Neural progenitor cell (in vitro differentiated cells): ENCODE data around the gene ALG1.

ENCODE experiments used
- EZH2phosphoT487 ChIP-seq: fragments of 200-600 bp; sonication (generic); IDR thresholded peaks from 2 replicates; pipeline ENCODE4 v1.6.1; 2017; ENCODE audit warnings: antibody characterized with exemption
- TF ChIP-seq, protein P1 (sequence below): fragments of 200-600 bp; sonication (generic); IDR thresholded peaks from 2 replicates; pipeline ENCODE4 v1.5.1; 2017; ENCODE audit warnings: antibody characterized with exemption, mild to moderate bottlenecking

DNA sequence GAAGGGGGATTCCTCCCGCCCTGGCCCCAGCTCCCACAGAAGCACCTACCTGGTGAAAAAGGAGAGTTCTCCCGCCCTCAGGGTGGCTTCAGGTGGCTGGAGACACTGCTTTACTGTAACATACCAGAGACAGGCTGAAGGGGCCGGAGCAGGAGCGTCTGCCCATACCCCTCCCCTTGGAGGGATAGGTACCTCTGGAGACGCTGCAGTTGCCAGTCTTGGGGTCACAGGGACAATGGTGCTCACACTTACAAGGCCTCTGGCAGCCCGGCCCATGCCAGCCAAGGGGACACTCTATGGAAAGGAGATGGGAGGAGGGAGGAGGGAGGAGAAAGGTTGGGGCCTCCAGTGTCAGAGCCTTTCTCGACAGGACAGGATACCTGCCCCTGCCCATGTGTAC is 44.6 kb upstream of the ALG1 start:
- TF ChIP-seq, protein P1, sequence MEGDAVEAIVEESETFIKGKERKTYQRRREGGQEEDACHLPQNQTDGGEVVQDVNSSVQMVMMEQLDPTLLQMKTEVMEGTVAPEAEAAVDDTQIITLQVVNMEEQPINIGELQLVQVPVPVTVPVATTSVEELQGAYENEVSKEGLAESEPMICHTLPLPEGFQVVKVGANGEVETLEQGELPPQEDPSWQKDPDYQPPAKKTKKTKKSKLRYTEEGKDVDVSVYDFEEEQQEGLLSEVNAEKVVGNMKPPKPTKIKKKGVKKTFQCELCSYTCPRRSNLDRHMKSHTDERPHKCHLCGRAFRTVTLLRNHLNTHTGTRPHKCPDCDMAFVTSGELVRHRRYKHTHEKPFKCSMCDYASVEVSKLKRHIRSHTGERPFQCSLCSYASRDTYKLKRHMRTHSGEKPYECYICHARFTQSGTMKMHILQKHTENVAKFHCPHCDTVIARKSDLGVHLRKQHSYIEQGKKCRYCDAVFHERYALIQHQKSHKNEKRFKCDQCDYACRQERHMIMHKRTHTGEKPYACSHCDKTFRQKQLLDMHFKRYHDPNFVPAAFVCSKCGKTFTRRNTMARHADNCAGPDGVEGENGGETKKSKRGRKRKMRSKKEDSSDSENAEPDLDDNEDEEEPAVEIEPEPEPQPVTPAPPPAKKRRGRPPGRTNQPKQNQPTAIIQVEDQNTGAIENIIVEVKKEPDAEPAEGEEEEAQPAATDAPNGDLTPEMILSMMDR, result no peak
- no peak for TF ChIP-seq EZH2phosphoT487
